Neural crest cell (in vitro differentiated cells): ENCODE results near the gene SLC2A2. TPM values are rescaled to one million over a fixed set of nuclear protein-coding genes. Genes with fewer than 3 reads are reported as not detected.
A peak's percentile ranks its signal among the peaks of the same experiment; 100 is the strongest.

Experiments used
- DNase-seq: peaks from one replicate; pipeline ENCODE4 v3.0.0; 2021; ENCODE audit warnings: low read depth, mixed read lengths, low spot score
- H3K27ac Mint-ChIP-seq: one replicate; pipeline ENCODE4 v1.8.0; 2021; ENCODE audit warnings: mild to moderate bottlenecking, mixed read lengths; ENCODE audit not compliant: unreplicated experiment
- H3K27me3 Mint-ChIP-seq: 2 replicates; pipeline ENCODE4 v1.8.0; 2021; ENCODE audit warnings: low read depth, mild to moderate bottlenecking, mixed read lengths
- H3K36me3 Mint-ChIP-seq: 2 replicates; pipeline ENCODE4 v1.8.0; 2021; ENCODE audit warnings: low read depth, mild to moderate bottlenecking, mixed read lengths
- H3K4me1 Mint-ChIP-seq: 2 replicates; pipeline ENCODE4 v1.8.0; 2021; ENCODE audit warnings: mixed read lengths
- H3K4me3 Mint-ChIP-seq: one replicate; pipeline ENCODE4 v1.8.0; 2021; ENCODE audit warnings: mild to moderate bottlenecking, mixed read lengths
- H3K9me3 Mint-ChIP-seq: 2 replicates; pipeline ENCODE4 v1.8.0; 2021; ENCODE audit warnings: mixed read lengths
- CTCF ChIP-seq: fragments of 200-600 bp; sonication (generic); conservative IDR thresholded peaks from 2 replicates; pipeline ENCODE4 v1.5.0; 2021; ENCODE audit warnings: antibody characterized with exemption, mild to moderate bottlenecking
- total RNA-seq: library from RNA; stranded (reverse); gene quantifications from 2 replicates; pipeline ENCODE4 v1.2.1, GENCODE V29; 2021

Gene SLC2A2
- total RNA-seq, 1 donor from 2014 or later = not detected

- no peaks in the 10 kb centered on the region for H3K4me1 Mint-ChIP-seq
- no peak overlapping the region for H3K4me3 Mint-ChIP-seq
- no peaks in the 10 kb centered on the region for H3K36me3 Mint-ChIP-seq
Measured at GRCh38 chr3:171018156-171018935, 8.2 kb downstream of the SLC2A2 start.

GRCh38 chr3:171013822-171014748, 12.4 kb downstream of the SLC2A2 start:
- Mint-ChIP-seq H3K9me3 (no peaks in the 10 kb centered on the region), H3K36me3 (no peaks in the 10 kb centered on the region), H3K27me3 (no peaks in the 10 kb centered on the region), H3K4me1 (no peaks in the 10 kb centered on the region), H3K27ac (no peak overlapping the region), H3K4me3 (no peak overlapping the region)
- DNase-seq = no peak
- TF ChIP-seq CTCF = no peak

More at GRCh38 chr3:171018156-171018935, 8.2 kb downstream of the SLC2A2 start:
- H3K27ac Mint-ChIP-seq = no peak overlapping the region
- peak; percentile 50 for TF ChIP-seq CTCF
- no peaks in the 10 kb centered on the region for H3K27me3 Mint-ChIP-seq
- H3K9me3 Mint-ChIP-seq = peaks cover 2% of the 10 kb centered on the region
- DNase-seq = peak; percentile 3

- Mint-ChIP-seq H3K9me3 (peaks cover under 1% of the 10 kb centered on the region), H3K27ac (no peak overlapping the region), H3K4me1 (no peaks in the 10 kb centered on the region), H3K27me3 (no peaks in the 10 kb centered on the region), H3K36me3 (no peaks in the 10 kb centered on the region), H3K4me3 (no peak overlapping the region)
- TF ChIP-seq CTCF = no peak
- no peak for DNase-seq
Measured at GRCh38 chr3:171011873-171012336, 14.6 kb downstream of the SLC2A2 start.

- peaks cover 2% of the 10 kb centered on the region for H3K9me3 Mint-ChIP-seq
- H3K27me3 Mint-ChIP-seq = no peaks in the 10 kb centered on the region
- DNase-seq = no peak
- TF ChIP-seq CTCF = no peak
- H3K36me3 Mint-ChIP-seq = no peaks in the 10 kb centered on the region
- no peak overlapping the region for H3K4me3 Mint-ChIP-seq
- H3K27ac Mint-ChIP-seq = no peak overlapping the region
- no peaks in the 10 kb centered on the region for H3K4me1 Mint-ChIP-seq
Measured at GRCh38 chr3:171011109-171011872, 15.2 kb downstream of the SLC2A2 start.

- no peak for TF ChIP-seq CTCF
- DNase-seq = no peak
- Mint-ChIP-seq H3K27me3 (no peaks in the 10 kb centered on the region), H3K9me3 (peaks cover 2% of the 10 kb centered on the region), H3K36me3 (no peaks in the 10 kb centered on the region), H3K4me1 (peaks cover 8% of the 10 kb centered on the region), H3K4me3 (no peak overlapping the region), H3K27ac (no peak overlapping the region)
Measured at GRCh38 chr3:171007316-171007715, 19.2 kb downstream of the SLC2A2 start.
